ENCODE results near the gene HSPBAP1.

Gene HSPBAP1

DNA sequence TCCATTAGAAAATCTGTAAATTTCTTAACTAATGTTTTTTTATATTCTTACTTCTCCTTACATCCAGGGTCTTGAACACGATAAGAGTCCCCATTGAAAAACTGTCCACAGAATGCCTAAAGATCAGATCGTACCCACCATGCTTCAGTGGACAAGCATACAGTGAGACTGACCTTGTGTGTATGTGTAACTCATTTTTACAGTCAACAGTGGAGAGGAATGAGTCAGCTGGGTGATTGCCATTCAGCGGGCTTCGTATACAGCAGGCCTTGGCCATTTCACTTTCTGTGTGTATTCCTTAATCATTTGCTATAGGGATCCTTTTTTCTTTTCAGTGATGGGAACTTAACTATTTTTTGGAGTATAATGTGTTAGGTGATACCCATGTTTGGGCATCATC lies 102.4 kb downstream of the HSPBAP1 start:
- DNase-seq (ENCODE audit: low read depth in 2 of 3, low spot score in 2 of 3), result no peak

DNA sequence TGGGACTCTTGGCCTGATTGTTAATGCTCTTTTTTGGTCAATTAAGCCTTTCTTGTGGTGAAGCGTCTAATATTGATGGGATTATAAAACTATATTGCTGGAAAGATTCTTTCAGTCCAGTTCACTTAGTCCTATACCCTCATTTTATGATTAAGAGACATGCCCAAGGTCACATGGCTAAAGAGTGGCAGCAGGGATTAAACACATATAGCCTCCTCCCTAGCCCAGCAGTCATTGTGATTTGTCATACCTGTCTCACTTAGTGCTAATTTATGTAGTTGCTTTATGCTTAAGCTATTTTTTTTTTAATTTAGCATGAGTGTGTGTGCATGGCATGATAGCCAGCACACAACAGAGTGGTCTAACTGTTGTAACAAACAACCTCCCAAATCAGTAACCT lies 103.5 kb downstream of the HSPBAP1 start:
- no peak for DNase-seq (ENCODE audit: low read depth in 2 of 3, low spot score in 2 of 3)

All from activated CD8-positive, alpha-beta memory T cell treated with anti-CD3 and anti-CD28 coated beads for 48 hours (primary cell).